Measurements from ENCODE around the gene IL17RC. TPM values are rescaled to one million over a fixed set of nuclear protein-coding genes. Genes with fewer than 3 reads are reported as not detected.
A peak's percentile ranks its signal among the peaks of the same experiment; 100 is the strongest.
"Not testable (repeated sequence)": the region's sequence is repeated elsewhere in the genome, so short reads cannot be mapped to it uniquely, and the experiment has no call there.

Gene IL17RC
- total RNA-seq, 1 donor from 2014 or later: 20.1 TPM

- Mint-ChIP-seq H3K9me3 (ENCODE audit: unreplicated experiment) (no peaks in the 10 kb centered on the region), H3K36me3 (ENCODE audit: low read depth, unreplicated experiment) (peaks cover 18% of the 10 kb centered on the region), H3K4me1 (ENCODE audit: low read depth, unreplicated experiment) (peaks cover 18% of the 10 kb centered on the region), H3K27ac (ENCODE audit: unreplicated experiment) (peak overlapping the region; percentile 72), H3K27me3 (ENCODE audit: low read depth, unreplicated experiment) (no peaks in the 10 kb centered on the region), H3K4me3 (ENCODE audit: unreplicated experiment) (peak overlapping the region; percentile 94)
- no peaks in the 10 kb centered on the region for H3K9me3 ChIP-seq (ENCODE audit: insufficient read depth, low read depth, low read length)
- H3K4me1 ChIP-seq (ENCODE audit: insufficient read depth, low read length): peaks cover 9% of the 10 kb centered on the region
- H3K4me3 ChIP-seq (ENCODE audit: insufficient read depth, low read depth, low read length): peak overlapping the region; percentile 89
- H2AFZ ChIP-seq (ENCODE audit: low read depth, low read length): peak overlapping the region; percentile 95
- DNase-seq (ENCODE audit: low read depth) (no peak), FAIRE-seq (no peak)
- TF ChIP-seq EZH2 (IDR thresholded peaks at IDR 0.05; ENCODE audit: insufficient read depth, low read length): no peak
- TF ChIP-seq CTCF (IDR thresholded peaks at IDR 0.05; ENCODE audit: insufficient read depth, low read depth, low read length): no peak
- H3K36me3 ChIP-seq (ENCODE audit: insufficient read depth, low read length): peaks cover 12% of the 10 kb centered on the region
- peak overlapping the region; percentile 93 for H3K27ac ChIP-seq (ENCODE audit: low read depth, low read length)
- no peaks in the 10 kb centered on the region for H3K27me3 ChIP-seq (ENCODE audit: insufficient read depth, low read length)
- H4K20me1 ChIP-seq (ENCODE audit: insufficient read depth, low read length): peaks cover 22% of the 10 kb centered on the region
- H3K4me2 ChIP-seq (ENCODE audit: low read length): peak overlapping the region; percentile 91
- H3K9ac ChIP-seq (ENCODE audit: low read length): peak overlapping the region; percentile 97
- H3K79me2 ChIP-seq (ENCODE audit: insufficient read depth, low read length): peaks cover 31% of the 10 kb centered on the region
These were observed 25.8 kb upstream of the IL17RC start for GRCh38 chr3:9891072-9891622.

- Histone ChIP-seq H4K20me1 (ENCODE audit: insufficient read depth, low read length) (peaks cover 29% of the 10 kb centered on the region), H3K4me3 (ENCODE audit: insufficient read depth, low read depth, low read length) (no peak overlapping the region), H3K27me3 (ENCODE audit: insufficient read depth, low read length) (no peaks in the 10 kb centered on the region), H3K36me3 (ENCODE audit: insufficient read depth, low read length) (peaks cover 12% of the 10 kb centered on the region), H2AFZ (ENCODE audit: low read depth, low read length) (no peak overlapping the region), H3K79me2 (ENCODE audit: insufficient read depth, low read length) (peaks cover 31% of the 10 kb centered on the region), H3K4me1 (ENCODE audit: insufficient read depth, low read length) (peaks cover 12% of the 10 kb centered on the region), H3K4me2 (ENCODE audit: low read length) (peak overlapping the region; percentile 50), H3K27ac (ENCODE audit: low read depth, low read length) (peak overlapping the region; percentile 10), H3K9me3 (ENCODE audit: insufficient read depth, low read depth, low read length) (no peaks in the 10 kb centered on the region), H3K9ac (ENCODE audit: low read length) (no peak overlapping the region)
- no peak for FAIRE-seq
- Mint-ChIP-seq H3K27me3 (ENCODE audit: low read depth, unreplicated experiment) (no peaks in the 10 kb centered on the region), H3K9me3 (ENCODE audit: unreplicated experiment) (no peaks in the 10 kb centered on the region), H3K27ac (ENCODE audit: unreplicated experiment) (peak overlapping the region; percentile 66), H3K4me3 (ENCODE audit: unreplicated experiment) (peak overlapping the region; percentile 35), H3K36me3 (ENCODE audit: low read depth, unreplicated experiment) (peaks cover 18% of the 10 kb centered on the region), H3K4me1 (ENCODE audit: low read depth, unreplicated experiment) (peaks cover 32% of the 10 kb centered on the region)
- no peak for TF ChIP-seq CTCF (IDR thresholded peaks at IDR 0.05; ENCODE audit: insufficient read depth, low read depth, low read length)
- no peak for TF ChIP-seq EZH2 (IDR thresholded peaks at IDR 0.05; ENCODE audit: insufficient read depth, low read length)
- DNase-seq (ENCODE audit: low read depth): no peak
These were observed 23.2 kb upstream of the IL17RC start for GRCh38 chr3:9893739-9894138.

- H2AFZ ChIP-seq (ENCODE audit: low read depth, low read length); H3K9me3 Mint-ChIP-seq (ENCODE audit: unreplicated experiment); H3K4me2 ChIP-seq (ENCODE audit: low read length); DNase-seq (ENCODE audit: low read depth); H3K27ac Mint-ChIP-seq (ENCODE audit: unreplicated experiment); H3K27me3 Mint-ChIP-seq (ENCODE audit: low read depth, unreplicated experiment); H3K27ac ChIP-seq (ENCODE audit: low read depth, low read length); H3K27me3 ChIP-seq (ENCODE audit: insufficient read depth, low read length); FAIRE-seq; H3K9ac ChIP-seq (ENCODE audit: low read length); H3K4me3 ChIP-seq (ENCODE audit: insufficient read depth, low read depth, low read length); H3K9me3 ChIP-seq (ENCODE audit: insufficient read depth, low read depth, low read length); H3K4me3 Mint-ChIP-seq (ENCODE audit: unreplicated experiment): not testable (repeated sequence)
- Mint-ChIP-seq H3K36me3 (ENCODE audit: low read depth, unreplicated experiment) (peaks cover 18% of the 10 kb centered on the region), H3K4me1 (ENCODE audit: low read depth, unreplicated experiment) (peaks cover 37% of the 10 kb centered on the region)
- peaks cover 28% of the 10 kb centered on the region for H3K79me2 ChIP-seq (ENCODE audit: insufficient read depth, low read length)
- peaks cover 12% of the 10 kb centered on the region for H3K36me3 ChIP-seq (ENCODE audit: insufficient read depth, low read length)
- peaks cover 33% of the 10 kb centered on the region for H4K20me1 ChIP-seq (ENCODE audit: insufficient read depth, low read length)
- H3K4me1 ChIP-seq (ENCODE audit: insufficient read depth, low read length): peaks cover 12% of the 10 kb centered on the region
These were observed 21.2 kb upstream of the IL17RC start for GRCh38 chr3:9895715-9896114.

- DNase-seq (ENCODE audit: low read depth); H2AFZ ChIP-seq (ENCODE audit: low read depth, low read length); FAIRE-seq; H3K9ac ChIP-seq (ENCODE audit: low read length); H3K9me3 Mint-ChIP-seq (ENCODE audit: unreplicated experiment); H3K4me3 Mint-ChIP-seq (ENCODE audit: unreplicated experiment); H3K27me3 ChIP-seq (ENCODE audit: insufficient read depth, low read length); H3K4me3 ChIP-seq (ENCODE audit: insufficient read depth, low read depth, low read length); H3K27ac ChIP-seq (ENCODE audit: low read depth, low read length); H3K9me3 ChIP-seq (ENCODE audit: insufficient read depth, low read depth, low read length); H3K4me2 ChIP-seq (ENCODE audit: low read length); H3K27me3 Mint-ChIP-seq (ENCODE audit: low read depth, unreplicated experiment): not testable (repeated sequence)
- peaks cover 12% of the 10 kb centered on the region for H3K36me3 ChIP-seq (ENCODE audit: insufficient read depth, low read length)
- Mint-ChIP-seq H3K4me1 (ENCODE audit: low read depth, unreplicated experiment) (peaks cover 34% of the 10 kb centered on the region), H3K36me3 (ENCODE audit: low read depth, unreplicated experiment) (peaks cover 18% of the 10 kb centered on the region), H3K27ac (ENCODE audit: unreplicated experiment) (peak overlapping the region; percentile 62)
- H4K20me1 ChIP-seq (ENCODE audit: insufficient read depth, low read length): peaks cover 33% of the 10 kb centered on the region
- H3K4me1 ChIP-seq (ENCODE audit: insufficient read depth, low read length): peaks cover 12% of the 10 kb centered on the region
- peaks cover 16% of the 10 kb centered on the region for H3K79me2 ChIP-seq (ENCODE audit: insufficient read depth, low read length)
These were observed 20.0 kb upstream of the IL17RC start for GRCh38 chr3:9896755-9897407.
